HK-2 (cell line): ENCODE data around the gene NEDD4L.
"Not testable (repeated sequence)": the region's sequence is repeated elsewhere in the genome, so short reads cannot be mapped to it uniquely, and the experiment has no call there.

ENCODE experiments used
- DNase-seq: peaks from one replicate; pipeline ENCODE4 v3.0.0-alpha.2; 2018; ENCODE audit not compliant: unreplicated experiment

NEDD4L gene

DNA sequence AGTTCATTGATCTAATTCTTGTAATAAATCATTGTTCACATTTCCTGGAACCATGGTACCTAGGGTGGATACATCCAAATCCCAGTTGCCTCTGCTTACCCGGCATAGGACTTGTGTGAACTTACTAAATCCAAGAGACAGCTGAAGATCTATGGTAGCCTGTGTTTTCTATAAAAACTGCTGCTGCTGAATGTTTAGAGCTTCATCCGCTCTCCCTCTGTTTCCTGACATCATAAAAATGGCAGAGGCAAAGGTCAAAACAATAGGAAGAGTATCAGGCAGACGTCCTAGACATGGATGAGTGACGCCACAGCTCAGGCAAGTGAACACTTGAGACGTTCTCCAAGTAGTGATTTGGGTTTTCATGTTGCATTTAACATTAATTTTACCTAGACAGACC lies 326.6 kb downstream of the NEDD4L start:
- DNase-seq: no peak

DNA sequence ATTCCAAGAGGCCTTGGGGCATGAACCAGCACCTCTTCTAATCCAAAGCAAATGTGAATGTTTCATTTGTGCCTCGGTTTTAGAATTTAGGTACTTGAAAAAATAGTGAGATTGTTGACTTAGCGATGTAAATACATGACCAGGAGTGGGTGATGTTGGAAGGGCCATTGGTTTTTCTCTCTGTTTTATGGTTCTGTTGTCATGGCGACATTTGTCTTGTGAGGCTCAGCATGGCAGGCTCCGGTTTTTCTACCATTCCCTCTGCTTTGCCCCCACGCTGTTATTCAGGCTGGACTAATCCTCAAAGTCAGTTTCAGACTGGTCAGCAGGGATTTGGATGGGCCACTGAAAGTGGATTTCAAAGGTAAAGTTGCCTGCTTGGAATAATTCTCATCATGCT lies 329.5 kb downstream of the NEDD4L start:
- no peak for DNase-seq

DNA sequence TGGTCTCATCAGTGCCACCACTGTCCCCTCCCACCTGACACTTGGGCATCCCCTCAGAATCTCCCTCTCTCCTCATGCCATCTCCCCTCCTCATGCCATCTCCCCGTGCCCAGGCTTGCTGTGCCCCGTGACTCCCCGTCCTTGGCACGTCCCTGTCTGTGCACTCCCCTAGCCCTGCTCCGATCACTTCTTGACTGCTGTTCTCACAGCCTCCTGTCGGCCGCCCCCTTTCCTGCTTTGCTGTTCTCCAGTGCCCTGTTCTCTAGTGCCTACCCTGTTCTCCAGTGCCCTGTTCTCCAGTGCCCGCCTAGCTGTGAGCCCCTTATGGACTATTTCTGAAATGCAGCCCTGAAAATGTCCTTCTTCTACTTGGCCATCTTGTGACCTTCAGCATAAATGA lies 331.0 kb downstream of the NEDD4L start:
- no peak for DNase-seq

DNA sequence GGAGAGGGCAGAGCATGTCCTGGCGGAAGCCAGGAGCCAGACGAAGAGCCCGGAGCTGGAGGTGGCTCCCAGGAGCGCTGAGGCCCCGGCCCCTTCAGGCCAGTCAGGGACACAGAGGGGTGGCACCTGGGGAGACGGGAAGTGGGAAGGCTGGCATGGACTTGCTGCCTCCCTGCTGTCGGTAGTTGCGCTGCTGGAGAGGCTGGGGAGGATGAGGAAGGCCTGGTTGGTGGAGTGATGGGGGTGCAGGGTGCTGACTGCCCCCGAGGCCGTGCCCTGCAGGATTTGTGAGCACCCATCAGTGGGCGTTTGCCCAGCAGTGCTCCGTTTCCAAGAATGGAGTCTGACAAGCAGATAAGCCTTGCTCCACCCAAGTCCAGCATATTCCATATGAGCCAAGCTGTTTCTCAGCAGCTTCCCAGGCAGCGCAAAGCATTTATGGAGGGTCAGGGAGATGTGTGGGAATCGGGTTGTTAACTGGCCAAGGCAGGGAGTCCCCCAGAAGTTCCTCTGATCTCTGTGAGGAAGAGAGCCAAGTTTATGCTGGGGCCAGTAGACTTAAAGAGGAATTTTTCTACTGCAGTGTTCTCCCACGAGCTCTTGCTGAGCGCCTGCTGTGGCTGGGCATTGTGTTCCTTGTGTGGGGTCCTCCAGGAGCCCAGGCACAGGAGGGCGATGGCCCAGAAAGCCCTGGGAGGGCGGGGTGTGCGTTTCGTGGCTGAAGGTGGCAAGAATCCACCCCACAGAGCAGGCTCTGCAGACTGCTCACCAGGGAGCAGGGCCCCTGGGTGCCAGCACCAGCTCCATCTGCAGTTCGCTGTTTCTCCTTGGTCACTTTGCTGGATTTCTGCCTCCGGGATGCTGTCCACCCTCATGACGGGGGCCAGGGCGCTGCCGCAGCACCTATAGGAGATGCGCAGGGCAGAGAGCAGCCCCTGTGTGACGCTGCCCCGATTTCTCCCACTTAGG lies 334.7 kb downstream of the NEDD4L start:
- no peak for DNase-seq

DNA sequence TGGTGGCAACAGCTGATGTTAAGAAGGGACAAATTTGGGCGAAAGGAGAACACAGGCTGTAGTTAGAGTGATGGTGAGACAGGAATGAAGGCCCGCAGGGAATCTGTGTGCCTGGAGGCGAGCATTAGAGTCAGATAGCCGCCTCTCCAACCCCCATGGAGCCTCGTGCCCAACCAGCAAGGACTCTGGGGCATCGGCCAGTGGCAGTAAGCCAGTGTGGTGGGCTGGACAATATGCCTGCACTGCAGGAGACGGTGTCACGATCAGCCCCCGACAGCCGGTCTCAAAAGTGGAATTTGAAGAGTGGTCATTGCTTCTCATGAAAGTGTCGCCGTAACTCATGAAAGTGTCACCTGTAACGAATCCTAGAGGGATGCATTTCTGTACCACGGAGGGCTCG lies 335.4 kb downstream of the NEDD4L start:
- DNase-seq: no peak

DNA sequence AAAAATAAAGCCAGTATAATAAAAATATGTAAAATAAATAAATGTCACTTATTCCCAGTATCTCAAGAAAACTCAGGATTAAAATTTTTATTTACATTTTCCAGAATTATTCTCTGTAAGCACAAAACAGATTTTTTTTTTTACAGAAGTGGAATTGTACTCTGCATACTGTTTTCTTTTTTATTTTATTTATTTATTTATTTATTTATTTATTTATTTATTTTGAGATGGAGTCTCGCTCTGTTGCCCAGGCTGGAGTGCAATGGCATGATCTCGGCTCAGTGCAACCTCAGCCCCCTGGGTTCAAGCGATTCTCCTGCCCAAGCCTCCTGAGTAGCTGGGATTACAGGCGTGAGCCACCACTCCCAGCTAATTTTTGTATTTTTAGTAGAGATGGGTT lies 336.1 kb downstream of the NEDD4L start:
- DNase-seq: not testable (repeated sequence)

DNA sequence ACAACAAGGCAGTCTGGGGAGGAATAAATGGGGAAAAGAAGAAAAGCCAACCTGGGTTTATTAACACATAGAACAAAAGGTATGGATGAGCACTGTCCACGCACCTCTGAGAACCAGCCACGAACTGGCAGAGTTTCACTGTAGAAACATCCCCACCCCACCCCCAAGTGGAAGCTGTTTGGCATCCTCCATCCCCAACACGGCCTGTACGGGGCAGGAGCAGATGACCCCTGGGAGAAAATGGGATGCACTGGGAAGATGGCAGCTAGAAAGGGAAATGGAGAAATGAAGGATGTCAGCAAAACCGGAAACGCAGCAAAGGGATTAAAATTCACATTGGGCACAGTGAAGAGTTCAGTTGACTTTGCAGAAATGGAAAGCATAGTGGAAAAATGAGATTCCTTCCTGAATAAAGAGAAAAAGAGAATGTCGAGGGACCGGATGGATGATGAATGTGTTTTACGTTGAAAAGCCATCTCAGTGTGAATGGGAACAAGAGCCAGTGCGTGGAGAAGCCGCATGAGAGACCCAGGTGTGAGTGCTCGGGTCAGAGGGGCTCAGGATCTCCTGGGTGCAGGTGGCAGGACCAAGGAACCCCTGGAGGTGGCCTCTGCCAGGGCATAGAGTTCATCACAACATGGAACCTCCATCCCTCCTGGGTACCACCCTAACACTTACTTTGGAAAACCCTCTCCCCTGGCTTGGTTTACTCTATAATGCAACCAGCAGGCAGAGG lies 337.8 kb downstream of the NEDD4L start:
- DNase-seq: no peak

DNA sequence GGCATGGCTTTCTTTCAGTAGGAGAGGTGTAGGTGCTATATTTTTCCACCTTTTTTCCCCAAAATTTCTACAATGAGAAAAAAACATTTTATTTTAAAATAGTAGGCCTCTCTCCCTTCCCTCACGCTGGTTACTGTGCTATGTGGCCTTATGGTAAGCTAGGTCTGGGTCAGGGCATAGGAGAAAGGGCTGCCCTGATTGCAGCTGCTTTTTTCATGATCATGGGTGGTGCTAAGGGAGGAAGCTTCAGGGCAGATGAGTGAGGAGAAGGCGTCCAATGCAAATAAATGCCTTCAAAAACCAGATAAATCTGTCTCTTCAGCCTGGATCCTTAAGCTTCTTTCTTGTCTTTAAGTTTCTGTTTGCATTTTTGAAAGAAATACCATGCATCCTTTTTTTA lies 338.4 kb downstream of the NEDD4L start:
- no peak for DNase-seq

DNA sequence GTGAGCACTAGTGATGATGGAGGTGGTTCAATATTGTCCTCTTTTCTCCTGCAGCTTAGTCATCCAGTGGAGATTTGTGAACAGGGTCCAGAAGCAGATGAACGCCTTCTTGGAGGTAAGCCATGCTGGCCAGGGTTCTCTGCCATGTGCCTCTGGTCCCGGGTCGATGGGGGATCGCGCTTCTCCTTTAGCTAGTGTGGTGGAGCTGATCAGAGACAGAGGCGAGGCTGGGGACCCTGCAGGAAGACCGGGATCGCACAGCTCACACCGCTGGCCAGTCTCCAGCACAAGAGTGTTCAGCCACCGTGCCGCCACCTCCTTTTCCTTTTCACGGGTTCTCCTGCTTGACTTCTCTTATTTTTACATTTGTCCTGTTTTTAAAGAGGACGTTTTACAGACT lies 341.4 kb downstream of the NEDD4L start:
- DNase-seq: no peak

DNA sequence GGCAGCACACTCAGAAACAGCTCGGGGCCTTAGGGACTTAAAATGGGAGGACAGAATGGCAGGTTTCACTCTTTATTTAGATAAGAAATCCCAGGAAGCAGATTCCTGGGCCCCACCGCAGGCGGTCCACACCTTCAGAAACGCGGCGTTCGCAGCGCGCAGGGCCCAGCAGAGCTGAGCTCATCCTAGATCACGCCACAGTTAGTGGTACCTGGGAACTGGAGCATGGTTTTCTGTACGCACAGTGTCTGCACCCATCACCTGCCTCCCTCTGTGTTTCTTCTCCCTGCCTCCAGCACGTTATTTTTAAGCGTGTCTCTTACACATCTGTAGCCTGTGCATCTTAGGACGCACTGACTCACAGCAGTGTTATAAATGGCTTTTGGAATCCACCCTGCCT lies 342.8 kb downstream of the NEDD4L start:
- DNase-seq: no peak

DNA sequence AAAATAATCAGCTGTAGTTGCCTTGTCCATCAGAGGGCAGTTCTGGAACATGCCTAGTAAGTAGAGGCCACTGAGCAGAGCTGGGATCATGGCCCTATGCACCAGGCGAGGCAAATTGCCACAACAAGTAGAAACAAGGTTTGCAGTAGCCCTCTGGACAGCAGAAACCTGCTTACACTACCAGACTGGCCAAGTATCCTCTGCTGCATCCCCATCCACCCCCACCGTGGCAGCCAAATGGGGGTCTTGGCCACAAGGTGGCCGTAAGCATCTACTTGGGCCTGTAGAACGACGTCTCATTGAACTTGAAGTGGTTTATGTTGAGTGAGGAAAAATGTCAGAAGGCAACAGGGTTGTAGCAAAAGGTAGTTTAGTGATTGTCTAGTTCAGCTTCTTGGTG lies 343.7 kb downstream of the NEDD4L start:
- DNase-seq: no peak

DNA sequence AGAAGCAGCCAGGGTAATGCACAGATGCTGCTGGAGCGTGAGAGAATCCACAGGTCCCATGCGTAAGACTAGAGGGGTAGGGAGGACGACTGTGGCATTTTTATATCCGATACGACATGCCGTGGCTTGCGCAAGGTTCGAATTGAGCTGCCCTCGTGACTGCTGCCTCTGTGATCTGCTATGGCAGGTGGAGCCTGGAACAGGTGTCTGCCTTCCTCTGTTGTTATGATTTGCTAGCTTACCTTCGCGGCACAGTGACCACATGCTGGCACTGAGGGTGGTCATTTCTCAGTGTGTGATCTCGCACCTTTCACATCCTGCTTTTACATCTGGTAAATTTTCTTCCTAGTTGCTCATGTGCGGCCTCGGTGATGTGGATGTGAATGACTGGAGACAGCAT lies 344.7 kb downstream of the NEDD4L start:
- no peak for DNase-seq

DNA sequence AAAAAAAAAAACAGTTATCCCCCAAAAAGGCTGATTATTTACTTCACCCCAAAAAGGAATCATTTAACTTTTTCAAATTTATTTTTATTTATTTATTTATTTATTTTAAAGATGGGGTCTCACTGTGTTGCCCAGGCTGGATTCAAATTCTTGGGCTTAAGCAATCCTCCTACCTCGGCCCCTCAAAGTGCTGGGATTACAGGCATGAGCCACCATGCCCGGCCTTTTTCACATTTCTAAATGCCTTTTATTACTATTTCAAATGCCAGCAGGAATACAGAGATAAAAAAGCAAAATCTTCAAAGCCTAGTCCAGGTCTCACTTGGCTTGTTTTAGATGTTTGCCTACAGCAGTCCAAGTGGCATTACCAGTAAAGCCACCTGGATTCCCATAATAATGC lies 345.7 kb downstream of the NEDD4L start:
- no peak for DNase-seq

DNA sequence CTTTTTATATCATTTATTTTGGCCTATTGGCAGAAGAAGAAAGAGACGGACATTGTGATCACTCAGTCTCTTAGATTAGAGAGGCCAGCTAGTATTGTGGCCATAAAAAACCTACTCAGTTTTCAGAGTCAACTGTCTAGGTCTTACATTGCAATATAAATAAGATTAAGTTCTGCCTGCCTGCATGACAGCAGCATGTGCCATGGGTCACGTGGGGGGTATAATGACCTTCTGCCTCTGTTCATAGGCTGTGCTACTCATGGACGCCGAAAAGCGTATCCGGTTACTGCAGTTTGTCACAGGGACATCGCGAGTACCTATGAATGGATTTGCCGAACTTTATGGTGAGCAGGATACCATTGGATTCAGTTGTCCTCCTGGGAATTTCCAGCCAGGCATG lies 346.4 kb downstream of the NEDD4L start:
- no peak for DNase-seq

DNA sequence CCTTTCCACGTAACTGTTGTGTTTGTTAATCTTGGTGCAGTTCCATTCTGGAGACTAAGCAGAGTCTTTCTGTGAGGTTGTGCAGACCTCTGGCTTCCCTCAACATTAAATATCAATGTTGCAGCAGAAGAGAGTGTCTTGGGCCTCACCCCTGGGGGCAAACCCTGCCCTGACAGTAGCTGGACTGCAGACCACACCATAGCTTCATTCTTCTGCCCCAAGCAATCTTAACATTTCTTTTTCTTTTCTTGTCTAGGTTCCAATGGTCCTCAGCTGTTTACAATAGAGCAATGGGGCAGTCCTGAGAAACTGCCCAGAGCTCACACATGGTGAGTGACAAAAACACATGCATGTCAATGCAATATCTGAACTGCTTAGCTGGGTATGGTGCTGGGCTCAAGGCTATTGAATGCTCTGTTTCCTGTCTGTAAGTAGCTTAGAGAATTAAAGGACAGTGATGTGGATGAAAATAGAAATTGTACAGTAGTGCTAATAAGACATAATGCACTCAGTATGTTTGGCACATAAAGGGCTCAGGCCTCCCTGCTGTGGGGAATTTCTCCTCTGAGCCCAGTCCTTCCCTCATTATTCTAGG lies 347.3 kb downstream of the NEDD4L start:
- no peak for DNase-seq

DNA sequence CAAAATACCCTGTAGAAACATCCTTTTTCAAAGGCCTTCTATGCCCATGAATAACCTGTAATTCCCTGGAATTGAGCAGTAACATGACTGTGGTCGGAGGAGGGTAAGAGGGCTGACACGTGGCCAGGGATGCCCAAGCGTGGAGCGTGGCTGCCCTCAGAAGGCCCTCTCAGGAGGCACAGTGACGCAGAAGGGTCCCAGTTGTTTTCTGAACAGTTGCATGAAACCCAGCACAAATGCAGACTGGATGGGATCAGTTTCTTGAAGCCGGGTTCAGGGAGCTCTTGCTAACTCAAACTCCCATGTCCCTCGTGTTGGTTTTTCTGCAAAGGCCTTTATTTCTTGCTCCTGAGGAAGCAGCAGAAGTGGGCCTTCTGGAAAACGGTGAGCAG lies 347.9 kb downstream of the NEDD4L start:
- DNase-seq: no peak

DNA sequence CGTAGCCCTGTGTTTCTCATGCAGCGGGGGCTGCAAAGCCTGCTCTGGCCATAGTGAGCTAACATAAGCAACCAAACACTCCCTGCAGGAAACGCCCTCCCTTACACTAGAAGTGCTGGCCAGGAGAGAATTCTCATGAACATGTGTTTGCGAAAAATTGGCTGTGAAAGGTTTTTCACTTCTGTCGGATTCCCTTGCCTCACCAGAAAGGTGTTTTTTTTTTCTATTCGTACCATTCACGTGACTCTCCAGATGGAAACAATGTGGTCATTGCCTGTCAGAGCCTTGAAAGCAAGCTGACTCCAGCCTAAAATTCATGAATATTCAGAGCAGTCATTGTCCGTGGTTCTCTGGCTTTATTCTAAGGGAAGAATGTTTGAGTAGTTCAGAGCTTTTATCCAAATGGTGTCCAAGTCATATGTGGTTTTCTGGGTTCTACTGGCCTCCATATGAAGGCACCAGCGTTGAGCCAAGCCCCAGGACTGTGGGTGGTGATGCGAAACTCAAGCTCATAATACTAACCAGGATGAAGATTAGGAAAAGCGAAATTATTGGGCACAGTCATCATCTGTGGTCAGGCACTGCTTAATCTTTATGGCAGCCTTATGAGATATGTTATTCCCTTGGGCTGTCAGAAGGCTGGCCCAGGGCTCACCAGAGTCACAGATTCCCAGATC lies 348.4 kb downstream of the NEDD4L start:
- no peak for DNase-seq

DNA sequence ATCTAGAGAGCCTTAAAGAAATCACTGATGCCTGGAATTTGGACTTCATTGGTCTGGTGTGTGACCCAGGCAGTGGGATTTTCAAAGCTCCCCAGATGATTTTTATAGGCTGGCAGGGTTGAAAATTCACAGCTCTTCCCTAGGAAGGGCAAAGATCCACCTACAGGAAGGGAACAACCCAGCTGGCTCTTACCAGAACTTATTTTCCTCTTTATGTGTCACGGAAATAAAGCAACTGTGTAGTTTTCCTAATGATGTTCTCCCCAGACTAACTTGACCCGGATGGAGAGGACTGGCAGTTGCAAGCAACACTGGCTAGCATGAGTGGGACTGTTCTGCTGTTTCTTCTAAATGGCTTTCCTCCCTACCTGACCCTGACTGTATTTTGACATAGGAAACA lies 349.3 kb downstream of the NEDD4L start:
- no peak for DNase-seq

DNA sequence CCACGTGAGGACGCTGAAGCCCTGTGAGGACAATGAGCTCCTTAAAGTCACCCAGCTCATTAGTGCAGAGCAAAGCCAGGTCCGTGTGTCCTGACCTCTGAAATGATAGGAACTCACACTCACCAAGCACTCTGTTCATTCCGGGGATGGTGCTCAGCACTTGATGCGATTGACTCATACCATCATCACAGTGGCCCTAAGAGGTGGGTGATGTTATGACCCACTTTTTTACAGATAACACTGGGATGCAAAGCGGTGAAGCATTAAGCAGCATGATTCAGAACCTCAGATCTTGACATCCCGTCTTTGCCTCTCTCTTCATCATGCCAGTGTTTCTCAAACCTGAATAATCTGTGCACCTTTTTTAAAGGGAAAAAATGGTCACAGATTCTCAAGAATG lies 350.0 kb downstream of the NEDD4L start:
- DNase-seq: peak; percentile 37

DNA sequence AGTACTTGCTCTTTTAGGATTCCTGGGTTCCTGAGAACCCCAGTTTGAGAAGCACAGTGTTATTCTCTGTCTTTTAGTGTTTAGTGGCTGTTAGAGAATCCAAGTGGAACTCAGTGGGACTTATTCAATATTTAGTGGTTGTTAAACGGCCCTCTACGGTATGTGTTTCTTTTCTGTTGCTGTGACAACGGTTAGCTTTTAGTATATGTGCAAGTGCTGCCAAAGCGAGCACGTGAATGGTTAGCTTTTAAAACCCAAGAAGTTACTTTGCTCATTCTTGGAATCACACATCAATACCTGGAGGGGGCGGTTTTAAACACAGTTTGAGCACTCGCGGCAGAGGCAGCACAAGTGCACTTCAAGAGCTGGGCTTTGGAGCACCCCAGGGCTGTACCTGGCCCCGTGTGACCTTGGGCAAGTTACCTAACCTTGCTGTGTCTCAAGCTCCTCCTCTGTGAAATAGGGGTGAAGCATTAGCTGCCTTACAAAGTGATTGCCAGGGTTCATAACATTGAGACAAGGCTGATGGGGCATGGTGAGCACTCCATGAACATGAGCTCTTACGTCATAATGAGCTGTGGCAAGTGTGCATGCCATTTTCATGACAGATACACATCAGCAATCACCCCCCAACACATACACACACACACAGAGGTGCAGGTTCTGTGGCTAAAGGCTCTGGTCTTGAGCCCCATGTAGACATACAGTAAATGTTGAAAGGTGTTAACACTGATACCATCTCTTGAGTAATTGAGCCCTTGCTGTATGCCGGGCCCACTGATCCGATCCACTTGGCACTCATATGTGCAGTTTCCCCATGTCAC lies 350.8 kb downstream of the NEDD4L start:
- DNase-seq: no peak

DNA sequence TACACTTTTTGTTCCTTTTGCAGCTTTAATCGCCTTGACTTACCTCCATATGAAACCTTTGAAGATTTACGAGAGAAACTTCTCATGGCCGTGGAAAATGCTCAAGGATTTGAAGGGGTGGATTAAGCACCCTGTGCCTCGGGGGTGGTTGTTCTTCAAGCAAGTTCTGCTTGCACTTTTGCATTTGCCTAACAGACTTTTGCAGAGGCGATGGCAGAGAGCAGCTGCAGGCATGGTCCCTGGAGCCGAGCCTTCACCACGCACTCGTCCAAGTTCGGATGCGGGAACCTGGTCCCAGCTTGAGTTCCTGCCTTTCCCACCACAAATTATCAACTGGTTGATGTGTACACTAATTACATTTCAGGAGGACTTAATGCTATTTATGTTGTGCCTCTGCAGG lies 352.1 kb downstream of the NEDD4L start:
- no peak for DNase-seq
